ENCODE results near the gene SYT17. TPM values are rescaled to one million over a fixed set of nuclear protein-coding genes. Genes with fewer than 3 reads are reported as not detected.

SYT17 gene
- total RNA-seq, 3 donors from 2014 or later: 1.9 to 11.9 (median 5.2) TPM

DNA sequence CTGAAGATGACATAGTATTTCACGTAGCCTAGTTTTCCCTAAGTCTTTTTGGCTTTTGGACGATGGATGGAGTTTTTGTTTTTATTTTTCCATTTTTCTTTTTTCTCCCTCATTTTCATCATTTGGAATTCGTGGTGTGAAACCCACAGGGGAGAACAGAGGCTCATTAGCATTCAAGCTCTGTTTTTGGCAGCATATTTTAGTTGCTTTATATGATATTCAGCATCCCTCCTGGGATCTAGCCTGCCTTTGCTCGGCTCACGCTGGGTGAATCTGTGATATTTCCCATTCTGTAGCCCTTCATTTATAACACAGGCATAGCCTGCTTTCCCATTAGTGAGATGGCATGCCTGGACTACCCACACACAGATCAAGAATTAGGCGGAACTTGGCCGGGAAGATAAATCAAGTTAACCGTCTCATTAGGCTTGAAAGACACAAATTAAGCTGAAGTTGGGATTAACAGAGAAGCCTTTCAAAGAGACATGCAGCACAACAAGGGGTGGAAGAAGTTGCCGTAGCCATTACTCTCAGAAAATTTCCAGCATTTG is 97.4 kb downstream of the SYT17 start:
- intact Hi-C loops (cut with DNase I; ENCODE audit: low total_unique reads): no loop called here
- no peaks in the 10 kb centered on the region for H3K27me3 ChIP-seq

DNA sequence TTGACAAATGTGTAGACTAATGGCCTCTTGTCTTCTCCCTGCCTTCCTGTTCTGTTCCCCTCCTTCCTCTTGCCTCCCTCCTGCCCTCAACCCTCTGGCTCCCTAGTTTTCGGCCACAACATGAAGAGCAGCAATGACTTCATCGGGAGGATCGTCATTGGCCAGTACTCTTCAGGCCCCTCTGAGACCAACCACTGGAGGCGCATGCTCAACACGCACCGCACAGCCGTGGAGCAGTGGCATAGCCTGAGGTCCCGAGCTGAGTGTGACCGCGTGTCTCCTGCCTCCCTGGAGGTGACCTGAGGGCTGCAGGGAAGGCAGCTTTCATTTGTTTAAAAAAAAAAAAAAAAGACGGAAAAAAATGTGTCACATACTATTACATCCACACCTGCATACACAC is 98.7 kb downstream of the SYT17 start:
- no peaks in the 10 kb centered on the region for H3K36me3 ChIP-seq
- no peak overlapping the region for H3K4me3 ChIP-seq
- H3K27ac ChIP-seq: no peak overlapping the region
- intact Hi-C loops (cut with DNase I; ENCODE audit: low total_unique reads): no loop called here
- DNase-seq (ENCODE audit: low spot score in 2 of 2): no peak
- H3K9me3 ChIP-seq: peaks cover 7 to 8% of the 10 kb centered on the region in 2 donors
- no peaks in the 10 kb centered on the region for H3K4me1 ChIP-seq
- TF ChIP-seq, protein P1, sequence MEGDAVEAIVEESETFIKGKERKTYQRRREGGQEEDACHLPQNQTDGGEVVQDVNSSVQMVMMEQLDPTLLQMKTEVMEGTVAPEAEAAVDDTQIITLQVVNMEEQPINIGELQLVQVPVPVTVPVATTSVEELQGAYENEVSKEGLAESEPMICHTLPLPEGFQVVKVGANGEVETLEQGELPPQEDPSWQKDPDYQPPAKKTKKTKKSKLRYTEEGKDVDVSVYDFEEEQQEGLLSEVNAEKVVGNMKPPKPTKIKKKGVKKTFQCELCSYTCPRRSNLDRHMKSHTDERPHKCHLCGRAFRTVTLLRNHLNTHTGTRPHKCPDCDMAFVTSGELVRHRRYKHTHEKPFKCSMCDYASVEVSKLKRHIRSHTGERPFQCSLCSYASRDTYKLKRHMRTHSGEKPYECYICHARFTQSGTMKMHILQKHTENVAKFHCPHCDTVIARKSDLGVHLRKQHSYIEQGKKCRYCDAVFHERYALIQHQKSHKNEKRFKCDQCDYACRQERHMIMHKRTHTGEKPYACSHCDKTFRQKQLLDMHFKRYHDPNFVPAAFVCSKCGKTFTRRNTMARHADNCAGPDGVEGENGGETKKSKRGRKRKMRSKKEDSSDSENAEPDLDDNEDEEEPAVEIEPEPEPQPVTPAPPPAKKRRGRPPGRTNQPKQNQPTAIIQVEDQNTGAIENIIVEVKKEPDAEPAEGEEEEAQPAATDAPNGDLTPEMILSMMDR (IDR thresholded peaks at IDR 0.05): no peak
- no peak for TF ChIP-seq POLR2A (IDR thresholded peaks at IDR 0.05)
- TF ChIP-seq POLR2AphosphoS5 (IDR thresholded peaks at IDR 0.05): no peak
- no peaks in the 10 kb centered on the region for H3K27me3 ChIP-seq

More for the DNA sequence above, 97.4 kb downstream of the SYT17 start:
- TF ChIP-seq, protein P1 (IDR thresholded peaks at IDR 0.05): no peak
- TF ChIP-seq POLR2AphosphoS5 (IDR thresholded peaks at IDR 0.05) (no peak), POLR2A (IDR thresholded peaks at IDR 0.05) (no peak)
- Histone ChIP-seq H3K36me3 (no peaks in the 10 kb centered on the region), H3K9me3 (peaks cover 7 to 8% of the 10 kb centered on the region in 2 donors), H3K4me1 (no peaks in the 10 kb centered on the region), H3K27ac (no peak overlapping the region), H3K4me3 (no peak overlapping the region)
- no peak for DNase-seq (ENCODE audit: low spot score in 2 of 2)

DNA sequence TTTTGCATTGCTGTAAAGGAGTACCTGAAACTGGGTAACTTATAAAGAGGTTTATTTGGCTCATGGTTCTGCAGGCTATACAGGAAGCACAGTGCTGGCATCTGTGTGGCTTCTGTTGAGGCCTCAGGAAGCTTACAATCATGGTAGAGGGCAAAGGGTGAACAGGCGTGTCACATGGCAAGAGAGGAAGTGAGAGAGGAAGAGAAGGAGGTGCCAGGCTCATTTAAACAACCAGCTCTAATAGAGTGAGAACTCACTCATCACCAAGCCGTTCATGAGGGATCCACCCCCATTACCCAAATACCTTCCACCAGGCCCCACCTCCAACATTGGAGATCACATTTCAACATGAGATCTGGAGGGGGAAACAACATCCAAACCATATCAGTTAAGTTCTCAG is 101.1 kb downstream of the SYT17 start:
- Histone ChIP-seq H3K27ac (no peak overlapping the region), H3K36me3 (no peaks in the 10 kb centered on the region), H3K9me3 (peaks cover 5 to 8% of the 10 kb centered on the region in 2 donors), H3K4me3 (no peak overlapping the region), H3K4me1 (no peaks in the 10 kb centered on the region), H3K27me3 (no peaks in the 10 kb centered on the region)
- no peak for DNase-seq (ENCODE audit: low spot score in 2 of 2)
- TF ChIP-seq POLR2AphosphoS5 (IDR thresholded peaks at IDR 0.05) (no peak), POLR2A (IDR thresholded peaks at IDR 0.05) (no peak)
- TF ChIP-seq, protein P1 (IDR thresholded peaks at IDR 0.05): no peak
- intact Hi-C loops (cut with DNase I; ENCODE audit: low total_unique reads): no loop called here

DNA sequence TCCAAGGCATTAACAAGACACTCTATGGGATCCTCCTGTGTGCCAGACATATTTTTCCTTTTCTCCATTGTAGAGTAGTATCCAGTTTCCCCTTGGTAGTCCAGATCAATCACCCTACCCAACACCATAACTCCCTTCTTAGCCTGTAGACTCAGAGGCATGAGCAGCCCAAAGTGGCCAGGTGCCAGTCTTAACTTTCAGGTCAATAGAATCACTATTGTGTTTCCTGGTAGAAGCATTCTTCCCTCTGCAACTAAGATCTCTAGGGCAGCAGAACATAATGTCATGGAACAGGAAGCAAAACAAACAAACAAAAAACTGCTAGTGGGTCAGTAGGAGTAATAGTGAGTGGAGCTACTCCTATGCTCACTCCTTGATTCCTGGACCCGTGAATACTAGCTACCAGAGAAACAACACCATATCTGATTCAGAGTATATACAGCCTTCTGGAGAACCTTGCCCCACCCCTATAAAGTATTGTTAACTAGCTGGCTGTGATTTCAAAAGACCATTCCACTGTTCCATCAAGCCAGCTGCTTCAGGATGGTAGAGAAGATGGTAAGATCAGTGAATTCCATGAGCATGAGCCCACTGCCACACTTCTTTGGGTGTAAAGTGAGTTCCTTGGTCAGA is 106.2 kb downstream of the SYT17 start:
- no peaks in the 10 kb centered on the region for H3K27me3 ChIP-seq
- H3K36me3 ChIP-seq: no peaks in the 10 kb centered on the region
- intact Hi-C loops (cut with DNase I; ENCODE audit: low total_unique reads): no loop called here
- H3K9me3 ChIP-seq: no peaks in the 10 kb centered on the region
- no peak for DNase-seq (ENCODE audit: low spot score in 2 of 2)
- no peak overlapping the region for H3K4me3 ChIP-seq
- TF ChIP-seq POLR2AphosphoS5 (IDR thresholded peaks at IDR 0.05) (no peak), POLR2A (IDR thresholded peaks at IDR 0.05) (no peak)
- TF ChIP-seq, protein P1 (IDR thresholded peaks at IDR 0.05): no peak
- no peak overlapping the region for H3K27ac ChIP-seq
- H3K4me1 ChIP-seq: no peaks in the 10 kb centered on the region

DNA sequence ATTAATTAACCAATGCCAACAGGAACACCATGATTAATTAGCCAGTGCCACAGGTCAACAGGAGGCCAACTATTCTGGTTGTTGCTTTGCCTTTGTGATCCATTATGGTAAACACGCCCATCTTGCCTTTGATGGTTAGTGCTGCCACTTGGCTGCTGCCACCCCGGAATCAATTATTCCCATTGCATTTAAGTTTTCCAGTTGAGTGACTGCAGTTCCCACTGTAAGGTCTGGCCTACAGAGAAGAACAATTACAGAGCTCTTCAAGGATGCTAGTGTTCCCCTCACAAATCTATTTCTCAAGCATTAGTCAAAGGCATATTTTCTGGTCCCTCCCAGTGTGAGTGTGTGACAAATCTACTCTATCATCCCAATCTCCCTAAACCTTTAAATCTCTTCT is 110.4 kb downstream of the SYT17 start:
- no peaks in the 10 kb centered on the region for H3K9me3 ChIP-seq
- no peak overlapping the region for H3K27ac ChIP-seq
- no peaks in the 10 kb centered on the region for H3K27me3 ChIP-seq
- H3K4me3 ChIP-seq: no peak overlapping the region
- intact Hi-C loops (cut with DNase I; ENCODE audit: low total_unique reads): no loop called here
- DNase-seq (ENCODE audit: low spot score in 2 of 2): no peak
- no peaks in the 10 kb centered on the region for H3K36me3 ChIP-seq
- no peaks in the 10 kb centered on the region for H3K4me1 ChIP-seq
- TF ChIP-seq, protein P1 (IDR thresholded peaks at IDR 0.05): no peak
- TF ChIP-seq POLR2A (IDR thresholded peaks at IDR 0.05) (no peak), POLR2AphosphoS5 (IDR thresholded peaks at IDR 0.05) (no peak)
